C4-2B (cell line): Measurements from ENCODE around the gene LGMN.

ENCODE experiments used
- H3K27ac ChIP-seq: fragments of 450-650 bp; 2 replicates; pipeline ENCODE4 v1.5.1; 2017
- CTCF ChIP-seq: fragments of 450-650 bp; conservative IDR thresholded peaks from 2 replicates; pipeline ENCODE4 v1.5.1; 2017; ENCODE audit warnings: mild to moderate bottlenecking
- ZFX ChIP-seq: fragments of 450-650 bp; IDR thresholded peaks from 2 replicates; pipeline ENCODE4 v1.6.1; 2017

Gene LGMN

GRCh38 chr14:92693998-92694795 is 54.2 kb downstream of the LGMN start:
- H3K27ac ChIP-seq = no peak overlapping the region
- TF ChIP-seq CTCF = no peak
- no peak for TF ChIP-seq ZFX

- H3K27ac ChIP-seq = peak overlapping the region; percentile 60
- TF ChIP-seq CTCF (no peak), ZFX (no peak)
Observed at GRCh38 chr14:92692822-92693226, 55.6 kb downstream of the LGMN start.

- no peak overlapping the region for H3K27ac ChIP-seq
- peak; percentile 91 for TF ChIP-seq CTCF
- no peak for TF ChIP-seq ZFX
Observed at GRCh38 chr14:92690171-92691011, 58.0 kb downstream of the LGMN start.

- no peak overlapping the region for H3K27ac ChIP-seq
- TF ChIP-seq ZFX (no peak), CTCF (no peak)
Observed at GRCh38 chr14:92688434-92689375, 59.7 kb downstream of the LGMN start.

- no peak for TF ChIP-seq ZFX
- TF ChIP-seq CTCF = no peak
- H3K27ac ChIP-seq = no peak overlapping the region
Observed at GRCh38 chr14:92687681-92688433, 60.6 kb downstream of the LGMN start.

- H3K27ac ChIP-seq = no peak overlapping the region
- TF ChIP-seq CTCF (peak; percentile 98), ZFX (no peak)
Observed at GRCh38 chr14:92686900-92687427, 61.5 kb downstream of the LGMN start.
